Right kidney (tissue), 1 donor: ENCODE results near the gene CMBL.
A peak's percentile ranks its signal among the peaks of the same experiment; 100 is the strongest.
"Not testable (repeated sequence)": the region's sequence is repeated elsewhere in the genome, so short reads cannot be mapped to it uniquely, and the experiment has no call there.

Experiments
- DNase-seq: peaks from one replicate; pipeline ENCODE4 v3.0.0-alpha.2; 2016

CMBL gene

GRCh38 chr5:10311595-10312425 lies 4.1 kb upstream of the CMBL start:
- DNase-seq: no peak

- DNase-seq: not testable (repeated sequence)
Observed at GRCh38 chr5:10310835-10311570, 3.3 kb upstream of the CMBL start.

GRCh38 chr5:10310066-10310779 lies 2.5 kb upstream of the CMBL start:
- DNase-seq: no peak

GRCh38 chr5:10308844-10309243 lies 1.1 kb upstream of the CMBL start:
- DNase-seq: no peak

GRCh38 chr5:10306806-10307205 lies 896 bp downstream of the CMBL start:
- DNase-seq: no peak

GRCh38 chr5:10306114-10306513 lies 1.6 kb downstream of the CMBL start:
- DNase-seq: no peak

- no peak for DNase-seq
Observed at GRCh38 chr5:10304932-10305331, 2.8 kb downstream of the CMBL start.

- no peak for DNase-seq
Observed at GRCh38 chr5:10303699-10304170, 4.0 kb downstream of the CMBL start.

GRCh38 chr5:10303201-10303600 lies 4.5 kb downstream of the CMBL start:
- DNase-seq: no peak

GRCh38 chr5:10301842-10302610 lies 5.7 kb downstream of the CMBL start:
- no peak for DNase-seq

GRCh38 chr5:10301266-10301665 lies 6.4 kb downstream of the CMBL start:
- no peak for DNase-seq

- no peak for DNase-seq
Observed at GRCh38 chr5:10300246-10300645, 7.5 kb downstream of the CMBL start.

GRCh38 chr5:10297646-10298204 lies 10.0 kb downstream of the CMBL start:
- no peak for DNase-seq

- no peak for DNase-seq
Observed at GRCh38 chr5:10295619-10296326, 11.9 kb downstream of the CMBL start.

GRCh38 chr5:10293907-10294662 lies 13.6 kb downstream of the CMBL start:
- DNase-seq: no peak

GRCh38 chr5:10291692-10292339 lies 15.9 kb downstream of the CMBL start:
- no peak for DNase-seq

- DNase-seq: no peak
Observed at GRCh38 chr5:10290438-10290837, 17.3 kb downstream of the CMBL start.

- DNase-seq: peak; percentile 35
Observed at GRCh38 chr5:10289991-10290390, 17.7 kb downstream of the CMBL start.

GRCh38 chr5:10289353-10289752 lies 18.3 kb downstream of the CMBL start:
- peak; percentile 35 for DNase-seq
